Tibial nerve (tissue), 4 donors: ENCODE data around the gene LRP1.

Experiments used
- EP300 ChIP-seq, 2 donors: sonication (generic); formaldehyde crosslinking; IDR thresholded peaks; one replicate each; pipeline ENCODE4 v1.6.1; 2017; ENCODE audit warnings: antibody characterized with exemption in 2 of 2, mild to moderate bottlenecking in 1 of 2
- TF ChIP-seq, protein P1 (sequence below), 5 experiments: fragments of 200-600 bp in 3 of 5; fragments of 450-650 bp in 2 of 5; sonication (generic) in 3 of 5; IDR thresholded peaks; one replicate each; pipeline ENCODE4 v1.5.1; 2016 to 2019; ENCODE audit warnings: antibody characterized with exemption in 5 of 5, mild to moderate bottlenecking in 3 of 5, moderate library complexity in 2 of 5

DNA sequence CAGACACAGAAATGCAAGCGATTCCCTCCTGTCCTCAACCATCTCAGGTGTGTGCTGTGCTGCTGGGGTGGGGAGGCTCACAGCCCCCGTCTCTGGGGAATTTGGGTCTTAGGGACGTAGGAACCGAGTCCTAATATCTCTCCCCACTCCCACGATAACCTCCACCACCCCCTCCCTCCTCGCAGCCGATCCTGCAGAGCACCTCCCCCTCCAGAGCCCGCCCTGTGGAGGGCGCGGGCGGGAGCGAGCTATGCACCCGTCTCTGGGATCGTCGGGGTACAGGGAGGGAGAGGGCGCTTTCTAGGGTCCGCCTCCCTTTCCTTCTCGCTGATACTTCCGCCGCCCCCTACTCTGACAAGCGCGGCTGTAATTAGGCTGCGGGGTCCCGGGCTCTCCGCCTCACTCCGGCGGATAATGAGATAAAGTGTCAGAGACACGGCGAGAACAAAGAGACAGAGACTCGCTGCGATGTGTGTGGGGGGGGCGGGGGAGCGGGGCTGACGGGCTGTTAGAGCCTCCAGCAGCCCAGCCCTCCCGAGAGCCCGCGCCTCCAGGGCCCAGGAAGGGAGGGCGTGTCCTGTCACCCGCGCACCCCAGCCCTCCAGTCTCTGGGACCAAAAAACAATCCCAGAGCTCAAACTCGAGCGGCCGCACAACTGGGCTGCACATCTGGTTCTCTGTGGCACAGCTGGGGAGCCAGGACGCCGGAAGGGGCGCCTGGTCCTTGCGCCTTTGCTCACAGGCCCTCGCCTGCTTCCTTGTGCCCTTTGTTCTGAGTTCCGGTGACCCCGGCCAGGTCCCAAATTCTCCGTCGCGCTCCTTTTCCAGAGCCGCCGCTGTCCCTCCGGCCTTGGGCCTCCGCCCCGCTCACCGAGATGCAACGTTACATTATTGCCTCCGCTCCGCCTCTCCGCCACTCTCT lies 109.9 kb downstream of the LRP1 start:
- no peak for TF ChIP-seq EP300 (IDR thresholded peaks at IDR 0.05)
- TF ChIP-seq, protein P1, sequence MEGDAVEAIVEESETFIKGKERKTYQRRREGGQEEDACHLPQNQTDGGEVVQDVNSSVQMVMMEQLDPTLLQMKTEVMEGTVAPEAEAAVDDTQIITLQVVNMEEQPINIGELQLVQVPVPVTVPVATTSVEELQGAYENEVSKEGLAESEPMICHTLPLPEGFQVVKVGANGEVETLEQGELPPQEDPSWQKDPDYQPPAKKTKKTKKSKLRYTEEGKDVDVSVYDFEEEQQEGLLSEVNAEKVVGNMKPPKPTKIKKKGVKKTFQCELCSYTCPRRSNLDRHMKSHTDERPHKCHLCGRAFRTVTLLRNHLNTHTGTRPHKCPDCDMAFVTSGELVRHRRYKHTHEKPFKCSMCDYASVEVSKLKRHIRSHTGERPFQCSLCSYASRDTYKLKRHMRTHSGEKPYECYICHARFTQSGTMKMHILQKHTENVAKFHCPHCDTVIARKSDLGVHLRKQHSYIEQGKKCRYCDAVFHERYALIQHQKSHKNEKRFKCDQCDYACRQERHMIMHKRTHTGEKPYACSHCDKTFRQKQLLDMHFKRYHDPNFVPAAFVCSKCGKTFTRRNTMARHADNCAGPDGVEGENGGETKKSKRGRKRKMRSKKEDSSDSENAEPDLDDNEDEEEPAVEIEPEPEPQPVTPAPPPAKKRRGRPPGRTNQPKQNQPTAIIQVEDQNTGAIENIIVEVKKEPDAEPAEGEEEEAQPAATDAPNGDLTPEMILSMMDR (IDR thresholded peaks at IDR 0.05) = no peak
